ENCODE measurements around the gene TRPM2. TPM values are rescaled to one million over a fixed set of nuclear protein-coding genes. Genes with fewer than 3 reads are reported as not detected.
"Not testable (repeated sequence)": the region's sequence is repeated elsewhere in the genome, so short reads cannot be mapped to it uniquely, and the experiment has no call there.

TRPM2 gene
- total and polyA plus RNA-seq, 2 donors = 2.7 to 9.4 TPM

DNA sequence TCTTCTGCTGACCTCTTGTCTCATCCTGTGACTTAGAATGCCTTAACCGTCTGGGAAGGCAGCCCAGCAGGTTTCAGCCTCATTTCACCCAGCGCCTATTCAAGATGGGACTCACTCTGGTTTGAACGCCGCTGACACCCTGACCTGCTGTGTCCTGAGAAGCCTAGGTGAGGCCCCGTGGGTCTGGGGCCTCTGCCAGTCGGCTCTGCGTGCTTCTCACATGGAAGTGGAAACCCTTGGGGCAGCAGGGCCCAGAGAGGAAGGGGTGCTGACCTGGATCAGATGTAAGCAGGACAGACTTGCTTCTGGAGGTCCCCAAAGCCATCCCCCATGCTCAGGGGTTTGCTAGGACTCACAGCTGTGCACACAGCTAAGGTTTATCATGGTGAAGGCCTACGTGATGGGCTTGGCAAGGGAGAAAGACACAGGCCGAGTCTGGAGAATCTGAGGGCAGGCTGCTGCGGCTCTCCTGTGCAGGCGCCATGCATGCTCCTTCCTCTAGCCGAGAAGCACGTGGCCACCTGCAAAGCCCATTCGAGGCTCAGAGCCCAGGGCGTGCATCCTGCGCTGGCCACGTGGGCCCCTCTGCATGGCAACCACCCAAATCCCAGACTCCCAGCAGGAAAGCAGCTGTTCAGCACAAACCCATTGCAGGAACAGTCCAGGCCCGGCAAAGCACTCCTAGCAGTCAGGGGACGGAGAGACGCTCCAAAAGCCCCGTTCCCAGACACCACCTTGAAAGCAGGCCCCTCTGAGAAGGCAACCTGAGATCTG lies 3.8 kb downstream of the TRPM2 start:
- H3K4me3 ChIP-seq (ENCODE audit: low read length in 2 of 2) = no peak overlapping the region
- no peaks in the 10 kb centered on the region for H3K36me3 ChIP-seq (ENCODE audit: control insufficient read depth in 2 of 2, insufficient read depth in 2 of 2, low read length in 1 of 2)
- H3K4me1 ChIP-seq (ENCODE audit: control insufficient read depth in 2 of 2, insufficient read depth in 2 of 2, low read length in 2 of 2) = peaks cover 42 to 50% of the 10 kb centered on the region in 2 donors
- no peaks in the 10 kb centered on the region for H3K9me3 ChIP-seq (ENCODE audit: control insufficient read depth in 2 of 2, insufficient read depth in 1 of 2, low read length in 1 of 2)
- H3K27me3 ChIP-seq (ENCODE audit: control insufficient read depth in 2 of 2, insufficient read depth in 1 of 2, low read length in 1 of 2) = no peaks in the 10 kb centered on the region
- DNase-seq (ENCODE audit: low read depth in 6 of 9, low spot score in 9 of 9) = no peak
- WGBS = 97% methylated on average over 21 of the region's 21 CpGs
- no peak overlapping the region for H3K27ac ChIP-seq (ENCODE audit: low read depth in 1 of 2, low read length in 1 of 2)

DNA sequence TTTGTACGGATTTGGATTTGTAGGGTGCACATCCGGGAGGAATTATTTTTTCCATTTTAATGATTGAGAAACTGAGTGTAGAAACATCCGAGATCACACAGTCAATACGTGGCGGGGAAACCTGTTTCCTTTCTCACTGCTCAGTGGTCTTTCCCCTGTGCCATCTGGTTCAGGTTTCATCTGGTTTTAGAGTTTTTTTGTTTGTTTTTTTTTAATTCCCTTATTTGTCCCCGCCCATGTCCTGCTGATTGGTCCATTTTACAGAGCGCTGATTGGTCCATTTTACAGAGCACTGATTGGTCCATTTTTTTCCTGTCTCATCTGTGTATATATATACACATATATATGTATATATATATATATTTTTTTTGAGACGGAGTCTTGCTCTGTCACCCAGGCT lies 6.0 kb downstream of the TRPM2 start:
- Histone ChIP-seq H3K27ac (ENCODE audit: low read depth in 1 of 2, low read length in 1 of 2) (no peak overlapping the region), H3K4me1 (ENCODE audit: control insufficient read depth in 2 of 2, insufficient read depth in 2 of 2, low read length in 2 of 2) (peaks cover 21 to 30% of the 10 kb centered on the region in 2 donors), H3K4me3 (ENCODE audit: low read length in 2 of 2) (no peak overlapping the region), H3K36me3 (ENCODE audit: control insufficient read depth in 2 of 2, insufficient read depth in 2 of 2, low read length in 1 of 2) (no peaks in the 10 kb centered on the region), H3K9me3 (ENCODE audit: control insufficient read depth in 2 of 2, insufficient read depth in 1 of 2, low read length in 1 of 2) (peaks cover 0 to 3% of the 10 kb centered on the region in 2 donors), H3K27me3 (ENCODE audit: control insufficient read depth in 2 of 2, insufficient read depth in 1 of 2, low read length in 1 of 2) (no peaks in the 10 kb centered on the region)
- 81% methylated on average over 8 of the region's 8 CpGs for WGBS
- no peak for DNase-seq (ENCODE audit: low read depth in 6 of 9, low spot score in 9 of 9)

DNA sequence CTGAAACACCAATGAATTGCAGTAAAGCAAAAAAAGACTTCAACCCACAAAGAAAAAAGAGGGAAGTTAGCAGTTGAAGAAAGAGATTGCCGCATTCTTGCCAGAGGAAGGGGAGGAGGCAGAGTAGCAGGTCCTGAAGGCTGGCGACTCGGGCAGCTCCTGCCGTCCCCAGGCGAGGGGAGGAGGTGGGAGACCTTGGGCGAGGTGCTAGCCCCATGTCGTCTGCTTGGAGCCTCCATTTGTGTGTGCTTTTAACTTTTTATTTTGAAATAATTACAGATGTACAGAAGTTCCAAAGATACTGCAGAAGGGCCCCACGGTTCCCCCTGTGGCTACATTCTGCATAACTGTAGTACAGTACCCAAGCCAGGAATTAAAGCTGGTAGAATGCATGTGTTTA lies 6.7 kb downstream of the TRPM2 start:
- H3K4me1 ChIP-seq (ENCODE audit: control insufficient read depth in 2 of 2, insufficient read depth in 2 of 2, low read length in 2 of 2) = peaks cover 14 to 22% of the 10 kb centered on the region in 2 donors
- no peaks in the 10 kb centered on the region for H3K27me3 ChIP-seq (ENCODE audit: control insufficient read depth in 2 of 2, insufficient read depth in 1 of 2, low read length in 1 of 2)
- H3K9me3 ChIP-seq (ENCODE audit: control insufficient read depth in 2 of 2, insufficient read depth in 1 of 2, low read length in 1 of 2) = peaks cover 0 to 3% of the 10 kb centered on the region in 2 donors
- H3K27ac ChIP-seq (ENCODE audit: low read depth in 1 of 2, low read length in 1 of 2) = no peak overlapping the region
- H3K4me3 ChIP-seq (ENCODE audit: low read length in 2 of 2) = peak overlapping the region in 1 of 2 donors; percentile 27
- no peaks in the 10 kb centered on the region for H3K36me3 ChIP-seq (ENCODE audit: control insufficient read depth in 2 of 2, insufficient read depth in 2 of 2, low read length in 1 of 2)
- DNase-seq (ENCODE audit: low read depth in 6 of 9, low spot score in 9 of 9) = peak in 1 of 9 donors; percentile 42
- 6% methylated on average over 8 of the region's 8 CpGs for WGBS

DNA sequence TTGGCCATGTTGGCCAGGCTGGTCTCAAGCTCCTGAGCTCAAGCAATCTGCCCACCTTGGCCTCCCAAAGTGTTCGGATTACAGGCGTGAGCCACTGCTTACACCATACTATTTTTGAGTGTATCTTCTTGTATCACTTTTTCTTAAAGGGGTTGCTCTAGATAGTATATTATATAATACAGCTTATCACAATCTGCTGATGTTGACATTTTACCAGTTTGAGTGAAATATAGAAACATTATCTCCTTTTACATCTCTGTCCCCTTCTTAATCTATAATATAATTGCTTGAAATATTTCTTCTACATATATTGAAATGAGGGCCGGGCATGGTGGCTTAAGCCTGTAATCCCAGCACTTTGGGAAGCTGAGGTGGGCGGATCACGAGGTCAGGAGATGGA lies 8.5 kb downstream of the TRPM2 start:
- not testable (repeated sequence) for H3K9me3 ChIP-seq (ENCODE audit: control insufficient read depth in 2 of 2, insufficient read depth in 1 of 2, low read length in 1 of 2); H3K27ac ChIP-seq (ENCODE audit: low read depth in 1 of 2, low read length in 1 of 2); H3K4me1 ChIP-seq (ENCODE audit: control insufficient read depth in 2 of 2, insufficient read depth in 2 of 2, low read length in 2 of 2); H3K36me3 ChIP-seq (ENCODE audit: control insufficient read depth in 2 of 2, insufficient read depth in 2 of 2, low read length in 1 of 2); H3K4me3 ChIP-seq (ENCODE audit: low read length in 2 of 2); H3K27me3 ChIP-seq (ENCODE audit: control insufficient read depth in 2 of 2, insufficient read depth in 1 of 2, low read length in 1 of 2); DNase-seq (ENCODE audit: low read depth in 6 of 9, low spot score in 9 of 9)
- WGBS = 97% methylated on average over 5 of the region's 5 CpGs

DNA sequence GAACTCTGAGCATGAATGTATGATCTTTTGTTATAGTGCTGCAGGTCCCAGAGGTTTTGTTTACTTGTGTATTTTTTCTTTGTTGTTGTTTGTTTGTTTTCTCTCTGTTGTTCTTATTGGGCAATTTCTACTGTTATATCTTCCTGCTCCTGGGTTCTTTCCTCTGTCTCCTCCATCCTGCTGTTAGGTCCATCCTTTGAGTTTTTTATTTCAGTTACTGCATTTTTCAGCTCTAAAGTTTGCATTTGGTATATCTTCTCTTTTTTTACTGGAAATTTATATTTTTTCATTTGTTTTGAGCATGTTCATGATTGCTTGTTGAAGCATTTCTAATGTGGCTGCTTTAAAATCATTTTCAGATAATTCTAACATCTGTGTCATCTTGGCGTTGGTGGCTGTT lies 9.9 kb downstream of the TRPM2 start:
- no peak for DNase-seq (ENCODE audit: low read depth in 6 of 9, low spot score in 9 of 9)
- H3K9me3 ChIP-seq (ENCODE audit: control insufficient read depth in 2 of 2, insufficient read depth in 1 of 2, low read length in 1 of 2) = peaks cover 0 to 3% of the 10 kb centered on the region in 2 donors
- H3K4me3 ChIP-seq (ENCODE audit: low read length in 2 of 2) = no peak overlapping the region
- no peaks in the 10 kb centered on the region for H3K36me3 ChIP-seq (ENCODE audit: control insufficient read depth in 2 of 2, insufficient read depth in 2 of 2, low read length in 1 of 2)
- no peaks in the 10 kb centered on the region for H3K27me3 ChIP-seq (ENCODE audit: control insufficient read depth in 2 of 2, insufficient read depth in 1 of 2, low read length in 1 of 2)
- WGBS = 88% methylated on average over 1 of the region's 1 CpG
- H3K27ac ChIP-seq (ENCODE audit: low read depth in 1 of 2, low read length in 1 of 2) = no peak overlapping the region
- peaks cover 4 to 9% of the 10 kb centered on the region in 2 donors for H3K4me1 ChIP-seq (ENCODE audit: control insufficient read depth in 2 of 2, insufficient read depth in 2 of 2, low read length in 2 of 2)

DNA sequence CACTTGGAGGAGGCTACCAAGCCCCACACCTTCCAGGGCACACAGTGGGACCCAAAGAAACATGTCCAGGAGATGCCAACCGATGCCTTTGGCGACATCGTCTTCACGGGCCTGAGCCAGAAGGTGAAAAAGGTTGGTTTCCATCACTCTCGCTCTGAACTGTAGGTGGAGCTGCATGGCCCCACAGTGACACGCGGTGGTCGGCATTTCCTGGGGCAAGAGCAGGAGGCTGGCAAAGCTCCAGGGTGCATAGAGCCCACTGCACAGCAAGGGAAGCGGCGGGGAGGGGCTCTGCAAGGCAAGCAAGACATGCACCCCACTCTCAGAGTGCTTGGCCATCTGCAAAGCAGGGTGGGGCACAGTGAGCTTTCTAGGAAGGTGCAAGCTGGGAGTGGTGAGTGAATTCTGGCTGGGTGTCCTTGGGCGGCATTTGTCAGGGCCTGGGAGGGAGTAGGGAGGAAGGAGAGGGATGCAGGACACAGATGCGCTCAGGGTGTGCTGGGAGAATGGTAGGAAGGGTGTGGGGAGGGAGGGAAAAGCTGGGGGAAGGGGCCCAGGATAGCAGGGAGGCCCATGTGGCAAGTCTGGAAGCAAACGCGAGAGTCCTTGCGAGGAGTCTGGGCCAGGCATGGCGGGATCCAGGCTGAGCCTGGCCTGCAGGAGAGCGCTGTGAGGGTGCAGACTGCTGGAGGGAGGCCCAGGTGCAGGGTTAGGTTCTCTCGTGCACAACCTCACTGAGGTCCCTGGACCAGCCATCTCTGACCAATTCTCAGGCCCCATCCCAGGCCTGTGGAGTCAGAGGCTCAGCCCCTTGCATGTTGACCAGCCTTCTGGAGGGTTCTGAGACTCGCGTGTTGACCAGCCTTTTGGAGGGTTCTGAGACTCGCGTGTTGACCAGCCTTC lies 11.0 kb downstream of the TRPM2 start:
- H3K36me3 ChIP-seq (ENCODE audit: control insufficient read depth in 2 of 2, insufficient read depth in 2 of 2, low read length in 1 of 2) = no peaks in the 10 kb centered on the region
- no peak for DNase-seq (ENCODE audit: low read depth in 6 of 9, low spot score in 9 of 9)
- 89% methylated on average over 22 of the region's 22 CpGs for WGBS
- peaks cover 4 to 9% of the 10 kb centered on the region in 2 donors for H3K4me1 ChIP-seq (ENCODE audit: control insufficient read depth in 2 of 2, insufficient read depth in 2 of 2, low read length in 2 of 2)
- peaks cover 0 to 3% of the 10 kb centered on the region in 2 donors for H3K9me3 ChIP-seq (ENCODE audit: control insufficient read depth in 2 of 2, insufficient read depth in 1 of 2, low read length in 1 of 2)
- H3K4me3 ChIP-seq (ENCODE audit: low read length in 2 of 2) = no peak overlapping the region
- no peak overlapping the region for H3K27ac ChIP-seq (ENCODE audit: low read depth in 1 of 2, low read length in 1 of 2)
- no peaks in the 10 kb centered on the region for H3K27me3 ChIP-seq (ENCODE audit: control insufficient read depth in 2 of 2, insufficient read depth in 1 of 2, low read length in 1 of 2)

DNA sequence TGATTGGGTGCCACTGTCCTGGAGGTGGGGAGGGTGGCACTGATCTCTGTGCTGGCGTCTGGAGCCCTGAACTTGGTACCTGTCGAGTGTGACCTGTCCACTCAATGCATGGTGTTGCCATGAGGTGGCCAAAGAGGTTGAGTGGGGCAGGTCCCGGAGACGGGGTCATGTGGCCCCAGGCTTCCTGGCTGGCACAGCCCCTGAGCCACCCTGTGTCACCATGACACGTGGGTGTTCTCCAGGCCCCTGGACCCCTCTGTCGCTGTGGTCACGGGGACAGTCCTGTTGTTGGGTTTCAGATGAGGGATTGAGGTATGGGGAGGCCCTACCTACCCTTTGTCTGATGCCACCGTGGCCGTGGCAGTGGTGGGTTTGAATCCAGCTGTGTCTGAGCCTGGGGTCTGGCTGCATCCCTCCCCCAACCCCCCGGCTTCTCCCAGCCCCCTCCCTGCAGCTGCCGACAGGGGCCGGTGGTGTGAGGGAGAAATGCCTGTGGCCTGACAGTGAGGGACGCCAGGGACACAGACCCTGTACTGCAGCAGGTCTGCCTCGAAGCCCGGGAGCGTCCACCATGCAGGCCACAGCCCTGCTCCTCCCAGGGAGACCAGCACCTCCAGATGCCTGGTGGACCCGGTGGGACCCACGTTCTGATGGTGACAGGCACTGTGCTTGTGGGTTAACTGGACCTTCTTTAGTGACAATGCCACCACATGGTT lies 12.0 kb downstream of the TRPM2 start:
- no peak overlapping the region for H3K27ac ChIP-seq (ENCODE audit: low read depth in 1 of 2, low read length in 1 of 2)
- H3K4me1 ChIP-seq (ENCODE audit: control insufficient read depth in 2 of 2, insufficient read depth in 2 of 2, low read length in 2 of 2) = peaks cover 0 to 4% of the 10 kb centered on the region in 2 donors
- peaks cover 0 to 3% of the 10 kb centered on the region in 2 donors for H3K9me3 ChIP-seq (ENCODE audit: control insufficient read depth in 2 of 2, insufficient read depth in 1 of 2, low read length in 1 of 2)
- H3K36me3 ChIP-seq (ENCODE audit: control insufficient read depth in 2 of 2, insufficient read depth in 2 of 2, low read length in 1 of 2) = no peaks in the 10 kb centered on the region
- no peaks in the 10 kb centered on the region for H3K27me3 ChIP-seq (ENCODE audit: control insufficient read depth in 2 of 2, insufficient read depth in 1 of 2, low read length in 1 of 2)
- H3K4me3 ChIP-seq (ENCODE audit: low read length in 2 of 2) = no peak overlapping the region
- WGBS = 97% methylated on average over 18 of the region's 18 CpGs
- DNase-seq (ENCODE audit: low read depth in 6 of 9, low spot score in 9 of 9) = no peak

DNA sequence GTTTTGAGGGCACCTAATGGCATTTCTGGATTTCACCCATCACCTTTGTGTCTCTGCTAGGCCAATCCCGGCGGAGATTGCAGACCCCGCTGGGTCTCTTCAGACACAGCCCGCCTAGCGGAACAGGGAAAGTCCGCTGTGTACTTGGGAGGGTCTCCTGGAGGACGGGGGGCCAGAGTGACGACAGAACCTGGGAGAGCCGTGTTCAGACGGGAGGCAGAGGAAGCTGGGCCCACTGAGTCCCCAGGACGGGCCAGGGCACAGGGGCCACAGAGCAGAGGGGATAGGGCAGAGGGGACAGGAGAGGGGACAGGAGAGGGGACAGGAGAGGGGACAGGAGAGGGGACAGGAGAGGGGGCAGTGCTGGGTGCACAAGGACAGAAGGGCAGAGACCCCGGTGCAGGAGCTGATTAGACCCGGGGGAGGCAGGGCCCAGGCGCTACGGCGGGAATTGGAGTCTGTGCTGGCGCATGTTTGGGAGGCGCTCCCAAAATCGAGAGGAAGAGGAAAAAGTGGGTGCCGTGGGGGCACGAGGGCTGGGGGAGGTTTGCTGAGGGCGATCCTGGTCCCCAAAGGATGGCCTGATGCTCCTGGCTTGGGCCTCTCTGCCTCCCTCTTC lies 12.7 kb downstream of the TRPM2 start:
- H3K27ac ChIP-seq (ENCODE audit: low read depth in 1 of 2, low read length in 1 of 2) = no peak overlapping the region
- no peaks in the 10 kb centered on the region for H3K27me3 ChIP-seq (ENCODE audit: control insufficient read depth in 2 of 2, insufficient read depth in 1 of 2, low read length in 1 of 2)
- peaks cover 0 to 2% of the 10 kb centered on the region in 2 donors for H3K4me1 ChIP-seq (ENCODE audit: control insufficient read depth in 2 of 2, insufficient read depth in 2 of 2, low read length in 2 of 2)
- WGBS = 96% methylated on average over 22 of the region's 22 CpGs
- H3K4me3 ChIP-seq (ENCODE audit: low read length in 2 of 2) = no peak overlapping the region
- H3K9me3 ChIP-seq (ENCODE audit: control insufficient read depth in 2 of 2, insufficient read depth in 1 of 2, low read length in 1 of 2) = peaks cover 0 to 6% of the 10 kb centered on the region in 2 donors
- DNase-seq (ENCODE audit: low read depth in 6 of 9, low spot score in 9 of 9) = no peak
- H3K36me3 ChIP-seq (ENCODE audit: control insufficient read depth in 2 of 2, insufficient read depth in 2 of 2, low read length in 1 of 2) = no peaks in the 10 kb centered on the region
